ENCODE data around the gene RNFT2. TPM values are rescaled to one million over a fixed set of nuclear protein-coding genes. Genes with fewer than 3 reads are reported as not detected.

Gene RNFT2
- total RNA-seq, 2 experiments from 2014 or later: 10.8 to 11.4 TPM

DNA sequence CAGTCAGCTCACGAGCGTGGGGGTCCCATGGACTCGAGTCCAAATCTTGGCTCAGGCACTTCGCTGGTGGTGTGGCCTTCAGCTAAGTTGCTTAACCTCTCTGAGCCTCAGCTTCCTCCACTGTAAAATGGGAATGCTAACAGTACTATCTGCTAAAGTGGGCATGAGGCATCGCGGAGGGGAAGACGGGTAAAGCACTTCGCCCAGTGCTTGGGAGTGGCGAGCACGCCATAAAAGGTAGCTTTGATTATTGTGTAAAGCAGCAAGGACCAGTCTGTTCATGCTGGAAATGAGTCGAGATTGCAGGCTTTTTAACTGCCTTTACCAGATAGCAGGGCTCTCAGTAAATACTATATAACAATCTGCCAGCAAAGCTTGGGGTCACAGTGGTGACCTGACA is 118.6 kb downstream of the RNFT2 start:
- ATAC-seq (ENCODE audit: low read depth) (no peak), DNase-seq (no peak)
- no peaks in the 10 kb centered on the region for H3K9me3 Mint-ChIP-seq
- peaks cover 25% of the 10 kb centered on the region for H3K27me3 Mint-ChIP-seq
- peaks cover 15% of the 10 kb centered on the region for H3K4me1 Mint-ChIP-seq
- no peak overlapping the region for H3K27ac Mint-ChIP-seq
- no peak overlapping the region for H3K4me3 Mint-ChIP-seq
- H3K36me3 Mint-ChIP-seq: no peaks in the 10 kb centered on the region
- POLR2A ChIA-PET: no interaction called here

DNA sequence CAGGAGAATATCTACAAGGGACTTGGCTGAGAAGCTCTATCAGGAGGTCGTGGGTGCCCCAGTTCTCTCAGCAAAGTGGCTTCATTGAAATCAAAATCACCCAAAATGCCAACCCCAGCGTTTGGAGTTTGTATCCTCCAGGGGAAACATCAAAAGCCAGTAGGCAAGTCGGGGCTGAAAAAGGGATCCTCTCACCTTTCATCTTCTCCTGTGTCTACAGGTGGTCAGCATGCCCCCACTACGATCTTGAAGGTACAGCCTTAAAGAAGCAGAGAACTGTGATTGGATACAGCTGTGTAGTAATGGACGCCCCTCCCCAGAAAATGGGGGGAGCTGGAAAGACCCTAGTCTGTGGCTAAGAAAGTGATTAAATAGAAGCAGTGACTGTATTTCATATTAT is 121.0 kb downstream of the RNFT2 start:
- H3K27ac Mint-ChIP-seq: no peak overlapping the region
- no peak overlapping the region for H3K4me3 Mint-ChIP-seq
- no peaks in the 10 kb centered on the region for H3K9me3 Mint-ChIP-seq
- peaks cover 14% of the 10 kb centered on the region for H3K4me1 Mint-ChIP-seq
- H3K27me3 Mint-ChIP-seq: peaks cover 25% of the 10 kb centered on the region
- ATAC-seq (ENCODE audit: low read depth): no peak
- no peak for DNase-seq
- POLR2A ChIA-PET: no interaction called here
- H3K36me3 Mint-ChIP-seq: no peaks in the 10 kb centered on the region

DNA sequence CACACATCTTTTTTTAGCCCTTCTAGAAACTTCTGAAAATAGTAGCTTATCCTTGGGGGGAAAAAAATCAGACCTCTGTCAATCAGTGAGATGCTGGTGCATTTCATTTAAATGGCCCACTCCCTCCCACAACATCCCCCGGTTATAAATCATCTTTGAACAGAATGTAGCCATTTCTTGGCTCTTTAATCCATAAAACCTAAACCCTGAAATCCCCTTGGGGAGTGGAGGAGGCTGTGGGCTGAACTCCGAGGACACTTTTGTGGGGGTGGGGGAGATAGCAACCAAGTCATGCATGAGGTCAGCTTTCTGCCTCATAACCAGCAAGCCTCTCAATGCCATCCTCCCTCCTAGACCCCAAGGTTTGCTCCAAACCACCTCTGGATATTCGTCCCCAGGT is 122.1 kb downstream of the RNFT2 start:
- H3K4me3 Mint-ChIP-seq: no peak overlapping the region
- H3K36me3 Mint-ChIP-seq: no peaks in the 10 kb centered on the region
- ATAC-seq (ENCODE audit: low read depth): no peak
- POLR2A ChIA-PET: no interaction called here
- no peak overlapping the region for H3K27ac Mint-ChIP-seq
- H3K9me3 Mint-ChIP-seq: no peaks in the 10 kb centered on the region
- no peak for DNase-seq
- H3K27me3 Mint-ChIP-seq: peaks cover 25% of the 10 kb centered on the region
- H3K4me1 Mint-ChIP-seq: peaks cover 14% of the 10 kb centered on the region

DNA sequence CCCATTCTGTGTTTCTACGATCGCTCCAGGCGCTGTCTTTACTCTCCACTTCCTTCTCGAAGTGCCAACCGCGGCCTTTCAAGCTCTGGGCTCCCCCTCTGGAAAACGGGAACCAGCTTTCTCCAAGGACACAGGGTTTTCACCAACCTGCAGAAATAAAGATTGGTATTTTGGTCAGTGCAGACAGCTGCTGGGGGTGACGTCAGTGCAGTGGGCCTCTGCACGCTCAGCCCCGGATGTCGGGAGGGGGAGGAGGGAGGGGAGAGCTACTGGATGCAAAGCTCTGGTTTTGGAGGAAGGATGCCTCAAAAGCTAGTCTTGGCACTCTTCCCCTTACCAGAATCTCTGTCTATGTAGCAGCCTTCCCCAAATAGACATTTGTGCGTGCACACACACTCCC is 123.2 kb downstream of the RNFT2 start:
- Mint-ChIP-seq H3K27ac (no peak overlapping the region), H3K4me1 (peaks cover 14% of the 10 kb centered on the region), H3K27me3 (peaks cover 28% of the 10 kb centered on the region), H3K9me3 (no peaks in the 10 kb centered on the region), H3K4me3 (no peak overlapping the region), H3K36me3 (no peaks in the 10 kb centered on the region)
- peak; percentile 64 for DNase-seq
- POLR2A ChIA-PET: no interaction called here
- ATAC-seq (ENCODE audit: low read depth): peak; percentile 99

DNA sequence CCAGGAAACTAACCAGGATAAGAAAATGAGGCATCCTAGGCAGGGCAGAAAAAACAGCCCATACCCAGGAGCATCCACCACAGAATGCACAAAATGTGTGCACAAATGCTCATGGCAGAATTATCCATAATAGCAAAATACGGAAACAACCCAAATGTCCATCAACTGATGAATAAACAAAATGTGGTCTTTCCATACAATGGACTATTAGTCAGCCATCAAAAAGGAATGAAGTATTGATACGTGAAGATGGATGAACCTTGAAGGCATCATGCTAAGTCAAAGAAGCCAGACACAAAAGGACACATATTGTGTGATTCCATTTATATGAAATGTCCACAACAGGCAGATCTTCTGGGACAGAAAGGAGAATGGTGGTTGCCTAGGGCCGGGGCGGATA is 124.1 kb downstream of the RNFT2 start:
- ATAC-seq (ENCODE audit: low read depth) (no peak), DNase-seq (no peak)
- Mint-ChIP-seq H3K36me3 (no peaks in the 10 kb centered on the region), H3K4me1 (peaks cover 15% of the 10 kb centered on the region), H3K27ac (no peak overlapping the region), H3K9me3 (no peaks in the 10 kb centered on the region), H3K27me3 (peaks cover 28% of the 10 kb centered on the region), H3K4me3 (no peak overlapping the region)
- POLR2A ChIA-PET: no interaction called here

DNA sequence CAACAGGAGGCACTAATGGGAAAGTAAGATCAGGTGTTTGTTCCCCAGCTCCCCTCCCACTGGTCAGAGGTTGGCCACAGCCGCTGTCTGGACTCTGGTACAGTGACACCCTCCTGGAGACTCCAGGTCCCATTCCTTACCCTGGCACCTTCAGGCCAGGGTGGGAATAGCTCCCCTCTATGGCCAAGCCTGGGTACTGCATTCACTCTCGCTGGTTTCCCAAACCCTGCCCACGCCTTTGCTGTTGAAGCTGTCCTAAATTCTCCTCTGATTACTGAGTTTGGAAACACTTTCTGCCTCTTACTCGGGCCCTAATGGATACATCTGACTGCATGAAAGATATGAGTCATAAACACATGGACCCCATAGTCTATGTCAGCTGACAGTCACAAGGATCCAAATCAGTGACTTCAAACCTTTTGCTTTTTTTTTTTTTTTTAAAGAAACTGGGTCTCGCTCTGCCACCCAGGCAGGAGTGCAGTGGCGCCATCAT is 125.2 kb downstream of the RNFT2 start:
- Mint-ChIP-seq H3K9me3 (no peaks in the 10 kb centered on the region), H3K27me3 (peaks cover 17% of the 10 kb centered on the region), H3K27ac (no peak overlapping the region), H3K4me1 (peaks cover 13% of the 10 kb centered on the region), H3K36me3 (no peaks in the 10 kb centered on the region), H3K4me3 (no peak overlapping the region)
- DNase-seq: no peak
- POLR2A ChIA-PET: interaction anchor here (0.6 kb wide), 1 partner anchor 814 kb away, joined by 3 read pairs; no protein-coding TSS in a partner anchor
- ATAC-seq (ENCODE audit: low read depth): no peak

DNA sequence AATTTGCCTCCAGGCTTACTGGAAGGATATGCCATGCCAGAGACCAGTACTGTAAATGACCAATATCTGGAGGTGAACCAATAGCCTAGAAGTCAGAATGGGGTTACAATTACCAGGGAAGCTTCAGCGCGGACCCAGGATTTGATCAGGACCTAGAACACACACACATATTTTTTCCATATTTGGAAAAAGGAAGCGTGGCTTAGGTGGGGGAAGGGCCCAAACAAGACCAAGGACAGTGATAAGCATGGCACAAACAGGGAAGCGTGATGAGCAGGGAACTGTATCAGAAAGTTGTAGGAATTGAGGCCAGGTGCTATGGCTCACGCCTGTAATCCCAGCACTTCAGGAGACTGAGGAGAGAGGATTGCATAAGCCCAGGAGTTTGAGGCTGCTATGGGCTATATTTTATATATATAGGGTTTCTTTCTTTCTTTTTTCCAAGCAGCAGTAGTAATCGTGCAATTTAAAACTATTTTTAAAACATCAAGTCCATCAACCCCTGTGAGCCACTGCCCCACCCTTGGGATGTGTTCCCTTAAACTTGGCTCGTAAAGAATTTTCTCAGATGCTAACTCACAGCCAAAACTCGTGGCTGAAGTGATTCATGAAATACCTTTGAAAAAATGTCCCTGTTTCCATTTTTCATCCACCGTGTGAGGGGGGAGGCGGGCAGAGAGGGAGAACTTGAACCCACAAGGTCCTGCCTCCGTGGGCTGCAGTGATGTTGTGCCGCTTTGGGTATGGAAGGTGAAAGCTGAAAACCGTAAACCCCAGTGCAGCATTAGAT is 126.5 kb downstream of the RNFT2 start:
- Mint-ChIP-seq H3K4me1 (peaks cover 13% of the 10 kb centered on the region), H3K9me3 (no peaks in the 10 kb centered on the region), H3K27ac (no peak overlapping the region), H3K36me3 (no peaks in the 10 kb centered on the region), H3K27me3 (peaks cover 6% of the 10 kb centered on the region), H3K4me3 (no peak overlapping the region)
- DNase-seq (no peak), ATAC-seq (ENCODE audit: low read depth) (no peak)
- POLR2A ChIA-PET: no interaction called here

DNA sequence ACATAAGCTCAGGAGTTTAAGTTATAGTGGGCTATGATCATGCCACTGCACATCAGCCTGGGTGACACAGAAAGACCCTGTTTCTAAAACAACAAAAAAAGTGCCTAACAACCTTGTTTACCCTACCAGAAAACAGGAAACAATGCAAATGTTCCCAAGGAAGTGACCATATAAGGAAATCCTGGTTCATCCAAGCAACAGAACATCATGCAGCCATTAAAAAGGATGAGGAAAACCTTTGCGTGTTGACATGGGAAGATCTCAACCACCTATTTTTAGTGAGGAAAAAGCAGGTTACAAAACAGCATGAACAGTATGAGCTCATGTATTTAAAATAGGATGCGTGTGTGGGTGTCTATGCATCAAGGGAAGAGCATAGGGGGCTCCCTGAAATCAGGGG is 129.4 kb downstream of the RNFT2 start:
- no peaks in the 10 kb centered on the region for H3K9me3 Mint-ChIP-seq
- no peak overlapping the region for H3K27ac Mint-ChIP-seq
- POLR2A ChIA-PET: no interaction called here
- H3K36me3 Mint-ChIP-seq: no peaks in the 10 kb centered on the region
- H3K4me1 Mint-ChIP-seq: peaks cover 2% of the 10 kb centered on the region
- no peak for ATAC-seq (ENCODE audit: low read depth)
- H3K27me3 Mint-ChIP-seq: peaks cover 8% of the 10 kb centered on the region
- DNase-seq: no peak
- no peak overlapping the region for H3K4me3 Mint-ChIP-seq

DNA sequence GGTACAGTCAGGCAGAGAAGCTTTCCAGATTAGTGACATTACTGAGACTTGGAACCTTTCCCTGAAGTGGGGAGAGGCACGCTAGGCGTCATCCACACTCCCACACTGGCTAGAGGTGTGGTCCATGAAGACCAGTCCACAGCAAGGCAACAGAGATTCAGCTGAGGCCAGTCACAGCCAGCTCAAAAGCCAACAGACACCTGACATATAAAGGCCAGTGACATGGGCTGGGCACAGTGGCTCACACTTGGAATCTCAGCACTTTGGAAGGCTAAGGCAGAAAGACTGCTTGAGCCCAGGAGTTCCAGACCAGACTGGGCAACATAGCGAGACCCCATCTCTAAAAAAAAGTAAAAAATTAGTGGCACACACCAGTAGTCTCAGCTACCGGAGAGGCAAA is 132.2 kb downstream of the RNFT2 start:
- DNase-seq (no peak), ATAC-seq (ENCODE audit: low read depth) (no peak)
- H3K27ac Mint-ChIP-seq: no peak overlapping the region
- no peak overlapping the region for H3K4me3 Mint-ChIP-seq
- H3K4me1 Mint-ChIP-seq: peaks cover 11% of the 10 kb centered on the region
- peaks cover 17% of the 10 kb centered on the region for H3K27me3 Mint-ChIP-seq
- H3K9me3 Mint-ChIP-seq: no peaks in the 10 kb centered on the region
- POLR2A ChIA-PET: no interaction called here
- no peaks in the 10 kb centered on the region for H3K36me3 Mint-ChIP-seq

DNA sequence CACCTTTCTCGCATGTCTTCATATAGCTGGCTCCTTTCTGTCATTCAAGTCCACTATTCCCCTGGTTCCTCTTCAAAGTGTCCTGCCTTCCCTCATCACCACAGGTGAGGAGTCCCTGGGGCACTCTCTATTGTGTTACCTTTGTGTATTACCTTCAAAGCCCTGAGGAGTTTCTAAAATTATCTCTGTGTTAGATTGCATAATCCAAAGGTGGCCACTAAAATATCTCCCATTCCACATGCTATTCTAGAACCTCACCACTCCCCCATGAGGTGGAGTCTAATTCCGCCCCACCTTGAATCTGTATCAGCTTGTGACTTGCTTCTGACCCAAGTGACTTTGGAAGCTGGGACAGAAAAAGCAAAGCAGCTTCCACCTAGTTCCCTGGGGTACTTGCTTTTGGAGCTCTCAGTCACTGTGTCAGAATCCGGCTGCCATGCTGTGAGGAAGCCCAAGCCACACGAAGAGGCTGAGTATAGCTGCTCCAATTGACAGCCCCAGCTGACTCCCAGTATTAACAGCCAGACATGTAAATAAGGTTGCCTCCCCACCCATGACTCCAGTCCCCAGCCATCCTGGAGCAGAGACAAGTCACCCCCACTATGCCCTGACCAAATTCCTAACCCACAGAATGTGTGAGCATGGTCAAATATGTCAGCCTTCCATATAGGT is 136.3 kb downstream of the RNFT2 start:
- H3K4me1 Mint-ChIP-seq: peaks cover 19% of the 10 kb centered on the region
- DNase-seq: no peak
- peaks cover 54% of the 10 kb centered on the region for H3K27me3 Mint-ChIP-seq
- no peaks in the 10 kb centered on the region for H3K36me3 Mint-ChIP-seq
- no peak overlapping the region for H3K27ac Mint-ChIP-seq
- no peaks in the 10 kb centered on the region for H3K9me3 Mint-ChIP-seq
- H3K4me3 Mint-ChIP-seq: no peak overlapping the region
- POLR2A ChIA-PET: no interaction called here
- no peak for ATAC-seq (ENCODE audit: low read depth)

DNA sequence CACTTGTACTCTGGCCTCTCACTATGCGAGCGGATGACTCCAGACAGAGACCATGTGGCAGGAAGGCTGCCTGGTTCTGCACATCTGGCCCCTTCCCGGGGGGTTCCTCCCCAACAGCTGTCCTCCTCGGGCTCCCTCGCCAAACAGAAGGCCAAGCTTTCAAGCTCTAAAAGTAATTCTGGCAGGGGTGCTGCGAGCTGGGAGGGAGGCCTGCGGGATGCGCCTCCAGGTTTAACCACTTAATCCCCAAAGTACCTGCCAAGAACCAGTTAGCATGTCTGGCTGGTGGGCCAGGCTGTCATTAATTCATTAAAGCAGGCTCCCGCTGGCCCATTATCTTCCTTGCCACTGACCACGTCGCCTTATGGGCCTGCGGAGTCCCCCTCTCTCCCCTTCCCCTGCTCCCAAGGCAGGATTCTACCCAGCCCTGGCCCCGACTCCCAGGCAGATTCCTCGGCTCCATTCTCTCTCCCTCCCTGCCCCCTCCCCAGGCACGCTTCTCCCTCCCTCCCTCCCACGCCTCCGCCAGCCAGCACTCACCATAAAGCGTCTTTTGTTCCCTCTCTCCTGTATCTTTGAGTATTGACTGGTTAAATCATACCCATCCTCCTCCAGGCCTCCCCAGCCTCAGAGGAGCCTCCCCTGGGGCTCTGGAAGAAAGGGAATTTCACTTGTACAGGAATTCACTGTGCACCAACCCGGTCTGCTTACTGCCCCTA is 138.2 kb downstream of the RNFT2 start:
- Mint-ChIP-seq H3K9me3 (no peaks in the 10 kb centered on the region), H3K36me3 (no peaks in the 10 kb centered on the region), H3K4me1 (peaks cover 29% of the 10 kb centered on the region), H3K27me3 (peaks cover 64% of the 10 kb centered on the region), H3K4me3 (no peak overlapping the region), H3K27ac (no peak overlapping the region)
- DNase-seq: no peak
- POLR2A ChIA-PET: no interaction called here
- no peak for ATAC-seq (ENCODE audit: low read depth)

DNA sequence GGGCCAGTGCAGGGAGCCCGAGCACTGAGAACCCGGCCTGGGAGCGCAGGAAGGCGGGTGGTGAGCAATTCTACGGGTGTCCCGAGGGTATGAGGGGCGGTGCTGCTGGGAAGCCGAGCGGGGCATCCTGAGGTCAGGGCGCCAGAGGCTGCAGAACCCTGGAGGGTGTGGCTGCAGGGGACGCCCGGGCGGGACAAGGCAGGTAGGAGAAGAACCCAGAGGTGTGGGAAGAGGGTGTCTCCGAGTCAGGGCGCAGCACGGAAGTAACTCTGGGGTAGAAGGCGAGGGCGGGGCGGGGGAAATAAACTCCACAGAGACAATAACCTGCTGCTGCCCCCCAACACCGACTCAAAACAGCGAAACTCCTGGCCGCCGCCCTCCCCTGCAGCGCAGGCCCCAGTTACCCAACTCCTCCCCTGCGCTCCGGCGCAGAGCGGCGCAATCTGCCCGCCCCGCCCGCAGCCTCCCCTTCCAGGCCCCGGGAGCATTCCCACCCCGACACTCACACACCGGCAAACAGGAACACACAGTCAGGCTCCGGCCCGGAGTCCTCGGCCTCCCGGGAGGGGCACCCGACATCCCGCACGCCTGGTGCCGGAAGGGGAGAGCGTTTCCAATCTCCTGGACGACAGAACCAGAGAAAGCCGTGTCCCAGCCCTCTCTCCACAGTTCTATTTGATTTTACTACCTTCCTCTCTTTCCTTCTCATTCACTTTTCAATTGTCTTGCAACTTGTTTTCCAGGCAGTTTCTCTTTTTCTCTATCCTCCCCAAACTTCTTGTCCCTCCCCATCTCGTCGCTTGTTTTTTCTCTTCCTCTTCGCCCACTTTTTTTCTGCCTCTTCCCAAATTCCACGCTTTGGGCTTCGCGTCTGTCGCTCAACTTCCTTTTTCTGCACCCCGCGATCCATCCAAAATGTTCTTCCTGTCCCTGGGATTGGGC is 140.7 kb downstream of the RNFT2 start:
- no peak overlapping the region for H3K27ac Mint-ChIP-seq
- peak; percentile 37 for DNase-seq
- peaks cover 33% of the 10 kb centered on the region for H3K4me1 Mint-ChIP-seq

More for the DNA sequence above, 140.7 kb downstream of the RNFT2 start:
- Mint-ChIP-seq H3K9me3 (no peaks in the 10 kb centered on the region), H3K27me3 (peaks cover 86% of the 10 kb centered on the region), H3K4me3 (peak overlapping the region; percentile 84), H3K36me3 (no peaks in the 10 kb centered on the region)
- ATAC-seq (ENCODE audit: low read depth): no peak
- POLR2A ChIA-PET: no interaction called here
